ENCODE measurements around the gene PIH1D1. TPM values are rescaled to one million over a fixed set of nuclear protein-coding genes. Genes with fewer than 3 reads are reported as not detected.

The PIH1D1 gene
- total RNA-seq, 1 experiment from 2014 or later, result 116 TPM

DNA sequence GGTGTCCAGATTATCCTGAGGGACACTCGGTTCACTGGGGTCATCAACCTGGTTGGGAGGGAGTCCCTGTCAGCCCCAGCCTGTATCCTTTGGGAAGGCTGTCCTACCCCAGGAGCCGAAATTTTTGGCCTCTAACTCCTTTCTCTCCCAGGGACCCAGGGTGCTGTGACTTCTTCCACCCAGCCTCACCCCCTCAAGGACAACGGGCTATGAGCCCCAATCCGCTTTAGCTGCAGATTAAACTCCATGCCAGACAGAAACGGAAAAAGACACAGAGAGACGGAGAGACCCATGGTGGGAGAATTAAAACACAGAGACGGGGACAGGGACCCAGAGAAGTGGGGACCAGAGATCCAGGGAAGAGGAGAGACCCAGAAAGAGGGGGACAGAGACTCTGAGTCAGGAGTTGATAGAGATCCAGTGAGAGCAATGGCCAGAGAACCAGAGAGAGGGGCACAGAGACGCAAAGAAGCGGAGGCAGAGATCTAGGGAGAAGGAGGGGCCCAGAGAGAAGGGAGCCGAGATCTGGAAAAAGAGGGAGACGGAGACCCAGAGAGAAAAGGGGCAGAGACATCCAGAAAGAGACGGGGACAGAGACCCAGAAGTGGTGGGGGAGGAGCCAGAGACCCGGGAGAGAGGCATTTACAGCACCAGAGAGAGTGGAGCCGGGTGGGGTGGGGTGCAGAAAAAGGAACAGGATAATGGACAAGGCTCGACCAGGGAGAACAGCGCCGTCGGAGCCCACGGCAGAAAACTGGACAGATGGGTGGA is 11.0 kb downstream of the PIH1D1 start:
- ChIA-PET CTCF (interaction anchor here (0.8 to 1.9 kb wide), 2 partner anchors 16 to 49 kb away, joined by 3 to 6 read pairs; partner anchors contain the start of gene GFY), POLR2A (interaction anchor here (0.5 to 0.7 kb wide), 2 partner anchors 429 to 776 kb away, joined by 3 to 4 read pairs; no protein-coding TSS in a partner anchor)
- DNase-seq (ENCODE audit: unreplicated experiment), result no peak
- BruUV-seq (replicated peaks), result no TSS peak
- intact Hi-C loops (cut with micrococcal nuclease), result no loop called here
- H3K4me3 Mint-ChIP-seq (ENCODE audit: unreplicated experiment), result peak overlapping the region; percentile 63
- no peaks in the 10 kb centered on the region for H3K9me3 Mint-ChIP-seq (ENCODE audit: unreplicated experiment)
- H3K27ac Mint-ChIP-seq (ENCODE audit: low read depth, unreplicated experiment), result no peak overlapping the region
- H3K27me3 Mint-ChIP-seq (ENCODE audit: insufficient read depth, unreplicated experiment), result peaks cover 67% of the 10 kb centered on the region
- no peaks in the 10 kb centered on the region for H3K36me3 Mint-ChIP-seq (ENCODE audit: insufficient read depth, unreplicated experiment)
- peaks cover 28% of the 10 kb centered on the region for H3K4me1 Mint-ChIP-seq (ENCODE audit: insufficient read depth, unreplicated experiment)
- TF ChIP-seq, protein P1, sequence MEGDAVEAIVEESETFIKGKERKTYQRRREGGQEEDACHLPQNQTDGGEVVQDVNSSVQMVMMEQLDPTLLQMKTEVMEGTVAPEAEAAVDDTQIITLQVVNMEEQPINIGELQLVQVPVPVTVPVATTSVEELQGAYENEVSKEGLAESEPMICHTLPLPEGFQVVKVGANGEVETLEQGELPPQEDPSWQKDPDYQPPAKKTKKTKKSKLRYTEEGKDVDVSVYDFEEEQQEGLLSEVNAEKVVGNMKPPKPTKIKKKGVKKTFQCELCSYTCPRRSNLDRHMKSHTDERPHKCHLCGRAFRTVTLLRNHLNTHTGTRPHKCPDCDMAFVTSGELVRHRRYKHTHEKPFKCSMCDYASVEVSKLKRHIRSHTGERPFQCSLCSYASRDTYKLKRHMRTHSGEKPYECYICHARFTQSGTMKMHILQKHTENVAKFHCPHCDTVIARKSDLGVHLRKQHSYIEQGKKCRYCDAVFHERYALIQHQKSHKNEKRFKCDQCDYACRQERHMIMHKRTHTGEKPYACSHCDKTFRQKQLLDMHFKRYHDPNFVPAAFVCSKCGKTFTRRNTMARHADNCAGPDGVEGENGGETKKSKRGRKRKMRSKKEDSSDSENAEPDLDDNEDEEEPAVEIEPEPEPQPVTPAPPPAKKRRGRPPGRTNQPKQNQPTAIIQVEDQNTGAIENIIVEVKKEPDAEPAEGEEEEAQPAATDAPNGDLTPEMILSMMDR (IDR thresholded peaks at IDR 0.05; ENCODE audit: unreplicated experiment), result no peak

DNA sequence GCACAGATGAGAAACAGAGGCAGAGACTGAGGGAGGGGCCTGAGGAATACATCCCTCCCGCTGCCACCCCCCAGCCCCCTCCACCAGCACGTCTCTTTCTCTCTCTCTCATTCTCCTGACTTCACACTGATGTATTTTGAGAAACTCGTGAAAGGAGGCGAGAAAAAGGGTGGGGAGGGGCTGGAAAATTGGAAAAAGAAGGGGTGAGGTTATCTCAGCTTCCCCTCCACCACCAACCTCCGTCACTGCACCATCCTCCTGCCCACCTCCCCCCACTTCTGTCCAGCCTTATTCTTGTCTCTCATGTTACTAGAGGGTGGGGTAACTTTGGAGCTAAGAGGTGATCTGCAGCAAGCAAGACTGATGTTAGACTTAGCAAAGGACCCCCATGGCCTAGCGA is 11.8 kb downstream of the PIH1D1 start:
- no peak for DNase-seq (ENCODE audit: unreplicated experiment)
- no peak overlapping the region for H3K27ac Mint-ChIP-seq (ENCODE audit: low read depth, unreplicated experiment)
- peaks cover 28% of the 10 kb centered on the region for H3K4me1 Mint-ChIP-seq (ENCODE audit: insufficient read depth, unreplicated experiment)
- ChIA-PET CTCF (interaction anchor here (0.8 to 1.9 kb wide), 2 partner anchors 15 to 49 kb away, joined by 3 to 6 read pairs; partner anchors contain the start of gene GFY), POLR2A (interaction anchor here (0.5 to 0.7 kb wide), 2 partner anchors 429 to 775 kb away, joined by 3 to 4 read pairs; no protein-coding TSS in a partner anchor)
- intact Hi-C loops (cut with micrococcal nuclease), result no loop called here
- no peak overlapping the region for H3K4me3 Mint-ChIP-seq (ENCODE audit: unreplicated experiment)
- TF ChIP-seq, protein P1 (IDR thresholded peaks at IDR 0.05; ENCODE audit: unreplicated experiment), result no peak
- no TSS peak for BruUV-seq (replicated peaks)
- no peaks in the 10 kb centered on the region for H3K9me3 Mint-ChIP-seq (ENCODE audit: unreplicated experiment)
- no peaks in the 10 kb centered on the region for H3K36me3 Mint-ChIP-seq (ENCODE audit: insufficient read depth, unreplicated experiment)
- peaks cover 67% of the 10 kb centered on the region for H3K27me3 Mint-ChIP-seq (ENCODE audit: insufficient read depth, unreplicated experiment)

DNA sequence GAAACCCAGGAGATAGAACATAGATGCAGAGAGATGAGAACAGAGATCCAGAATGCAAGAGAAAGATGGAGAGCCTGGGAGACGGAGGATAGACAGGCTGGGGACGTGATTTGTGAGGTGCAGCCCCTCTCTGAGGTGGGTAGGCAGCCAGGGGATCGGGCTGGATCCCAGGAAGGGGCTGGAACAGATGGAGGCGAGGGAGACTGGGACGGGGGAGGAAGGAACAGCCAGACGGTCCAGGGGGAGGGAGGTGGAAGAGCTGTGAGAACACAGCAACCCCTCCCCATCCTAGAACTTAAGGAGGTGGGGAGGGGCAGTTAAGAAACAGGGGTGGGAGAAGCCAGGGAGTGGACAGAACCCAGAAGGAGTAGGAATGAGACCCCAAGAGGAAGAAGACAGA is 13.4 kb downstream of the PIH1D1 start:
- Mint-ChIP-seq H3K4me1 (ENCODE audit: insufficient read depth, unreplicated experiment) (peaks cover 19% of the 10 kb centered on the region), H3K27me3 (ENCODE audit: insufficient read depth, unreplicated experiment) (peaks cover 67% of the 10 kb centered on the region), H3K36me3 (ENCODE audit: insufficient read depth, unreplicated experiment) (no peaks in the 10 kb centered on the region), H3K9me3 (ENCODE audit: unreplicated experiment) (no peaks in the 10 kb centered on the region), H3K4me3 (ENCODE audit: unreplicated experiment) (no peak overlapping the region), H3K27ac (ENCODE audit: low read depth, unreplicated experiment) (no peak overlapping the region)
- BruUV-seq (replicated peaks), result no TSS peak
- no peak for DNase-seq (ENCODE audit: unreplicated experiment)
- ChIA-PET CTCF (no interaction called here), POLR2A (no interaction called here)
- TF ChIP-seq, protein P1 (IDR thresholded peaks at IDR 0.05; ENCODE audit: unreplicated experiment), result no peak
- intact Hi-C loops (cut with micrococcal nuclease), result no loop called here

DNA sequence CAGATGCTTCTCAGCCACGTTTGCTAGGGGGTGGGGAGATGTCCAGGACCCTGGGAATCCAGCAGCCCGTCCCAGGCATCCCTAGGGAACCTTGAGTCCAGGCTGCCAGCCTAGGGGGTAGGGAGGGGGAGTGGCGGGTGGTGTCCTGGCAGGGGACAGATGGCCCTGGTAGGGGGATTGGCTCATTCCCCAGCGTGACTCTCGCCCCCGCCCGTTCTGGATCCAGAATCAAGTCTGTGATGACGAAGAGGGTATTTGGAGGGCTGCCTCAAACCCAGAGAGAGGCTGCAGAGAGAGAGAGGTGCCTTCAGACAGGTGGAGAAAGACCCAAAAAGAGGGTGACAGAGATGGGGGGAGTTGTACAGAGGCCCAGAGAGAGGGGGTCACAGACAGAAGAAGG is 14.4 kb downstream of the PIH1D1 start:
- Mint-ChIP-seq H3K36me3 (ENCODE audit: insufficient read depth, unreplicated experiment) (no peaks in the 10 kb centered on the region), H3K4me1 (ENCODE audit: insufficient read depth, unreplicated experiment) (peaks cover 13% of the 10 kb centered on the region), H3K27ac (ENCODE audit: low read depth, unreplicated experiment) (no peak overlapping the region), H3K4me3 (ENCODE audit: unreplicated experiment) (no peak overlapping the region), H3K27me3 (ENCODE audit: insufficient read depth, unreplicated experiment) (peaks cover 59% of the 10 kb centered on the region), H3K9me3 (ENCODE audit: unreplicated experiment) (no peaks in the 10 kb centered on the region)
- TF ChIP-seq, protein P1 (IDR thresholded peaks at IDR 0.05; ENCODE audit: unreplicated experiment), result no peak
- BruUV-seq (replicated peaks), result no TSS peak
- ChIA-PET POLR2A (interaction anchor here (1.0 kb wide), 1 partner anchor 13 kb away, joined by 3 read pairs; no protein-coding TSS in a partner anchor), CTCF (no interaction called here)
- no peak for DNase-seq (ENCODE audit: unreplicated experiment)
- intact Hi-C loops (cut with micrococcal nuclease), result no loop called here

Data from MCF 10A (cell line).